CMK (cell line): Measurements from ENCODE around the gene CD163L1.
"Not testable (repeated sequence)": the region's sequence is repeated elsewhere in the genome, so short reads cannot be mapped to it uniquely, and the experiment has no call there.

Experiments used
- DNase-seq: peaks from one replicate; pipeline ENCODE4 v3.0.0-alpha.2; 2010; ENCODE audit warnings: low read depth

CD163L1 gene

DNA sequence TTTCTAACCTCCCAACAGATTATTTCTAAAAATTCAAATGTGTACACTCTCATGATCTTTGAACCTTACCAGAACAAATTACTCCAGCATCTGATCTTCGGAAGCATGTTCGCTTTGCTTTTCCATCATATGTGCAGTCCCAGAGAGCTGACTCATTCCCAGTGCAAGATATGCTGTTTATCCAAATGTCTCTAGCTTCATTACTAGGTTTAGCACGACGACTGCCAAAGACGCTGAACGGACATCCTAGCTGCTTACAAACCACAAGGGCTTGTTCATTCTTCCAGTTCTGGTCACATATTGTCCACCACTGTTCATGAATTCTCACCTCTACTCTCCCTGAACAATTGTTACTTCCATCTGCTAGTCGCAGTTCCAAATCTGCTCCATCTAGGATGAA lies 40.5 kb downstream of the CD163L1 start:
- no peak for DNase-seq

DNA sequence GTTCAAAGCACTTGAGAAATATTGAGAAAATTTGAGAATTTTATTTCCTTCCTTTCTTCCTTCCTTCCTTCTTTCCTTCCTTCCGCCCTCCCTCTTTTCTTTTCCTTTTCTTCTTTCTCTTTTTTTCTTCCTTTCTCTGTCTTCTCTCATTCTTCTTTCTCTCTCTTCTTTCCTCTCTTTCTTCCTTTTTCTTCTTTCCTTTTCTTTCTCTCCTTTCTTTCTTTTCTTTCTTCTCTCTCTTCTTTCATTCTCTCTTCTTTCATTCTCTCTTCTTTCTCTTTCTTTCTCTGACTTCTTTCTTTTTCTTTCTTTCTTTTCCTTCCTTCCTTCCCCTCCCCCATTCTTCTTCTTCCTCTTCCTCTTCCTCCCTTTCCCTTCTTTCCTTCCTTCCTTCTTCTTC lies 44.9 kb downstream of the CD163L1 start:
- no peak for DNase-seq

- no peak for DNase-seq
Observed at GRCh38 chr12:7396418-7396817, 47.5 kb downstream of the CD163L1 start.

GRCh38 chr12:7395950-7396349 lies 48.0 kb downstream of the CD163L1 start:
- DNase-seq, result no peak

- no peak for DNase-seq
Observed at GRCh38 chr12:7387289-7387688, 56.7 kb downstream of the CD163L1 start.

DNA sequence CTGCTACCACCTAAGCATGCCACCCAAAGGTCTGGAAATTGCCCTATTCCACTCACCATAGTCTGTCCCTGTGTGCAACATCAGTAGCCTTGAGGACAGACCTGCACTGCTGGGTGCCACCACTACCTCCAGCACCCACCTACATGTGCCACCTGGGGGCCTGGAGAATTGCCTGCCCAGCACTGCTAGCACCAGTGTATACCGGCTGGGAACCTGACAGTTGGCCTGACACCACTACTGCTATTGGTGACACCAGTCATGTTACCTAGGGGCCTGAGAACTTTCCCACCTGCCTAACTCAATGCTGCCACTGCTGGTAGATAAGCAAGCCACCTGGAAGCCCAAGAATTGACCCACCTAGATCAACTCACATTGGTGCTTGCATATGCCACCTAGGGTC lies 60.8 kb downstream of the CD163L1 start:
- no peak for DNase-seq

GRCh38 chr12:7376196-7376595 lies 67.8 kb downstream of the CD163L1 start:
- no peak for DNase-seq

DNA sequence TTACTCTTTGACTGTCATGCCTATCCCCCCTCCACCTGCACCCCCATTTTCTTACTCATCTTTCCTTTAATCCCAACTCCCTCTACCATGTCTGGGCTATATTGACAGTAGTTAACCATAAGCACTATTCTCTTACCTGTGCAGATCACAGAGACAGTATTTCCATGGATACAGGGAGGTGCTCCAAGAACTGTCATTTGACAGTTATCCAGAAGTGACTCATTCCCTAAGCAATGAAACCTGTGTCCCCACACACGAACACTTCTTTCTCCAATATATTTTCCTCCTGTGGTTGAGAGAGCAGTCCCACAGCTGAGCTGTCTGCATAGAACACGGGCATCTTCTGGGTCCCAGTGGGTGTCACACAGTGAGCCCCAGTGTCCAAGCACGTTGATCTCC lies 68.8 kb downstream of the CD163L1 start:
- DNase-seq, result no peak

GRCh38 chr12:7374423-7375144 lies 69.4 kb downstream of the CD163L1 start:
- DNase-seq, result no peak

GRCh38 chr12:7373226-7373625 lies 70.7 kb downstream of the CD163L1 start:
- no peak for DNase-seq

DNA sequence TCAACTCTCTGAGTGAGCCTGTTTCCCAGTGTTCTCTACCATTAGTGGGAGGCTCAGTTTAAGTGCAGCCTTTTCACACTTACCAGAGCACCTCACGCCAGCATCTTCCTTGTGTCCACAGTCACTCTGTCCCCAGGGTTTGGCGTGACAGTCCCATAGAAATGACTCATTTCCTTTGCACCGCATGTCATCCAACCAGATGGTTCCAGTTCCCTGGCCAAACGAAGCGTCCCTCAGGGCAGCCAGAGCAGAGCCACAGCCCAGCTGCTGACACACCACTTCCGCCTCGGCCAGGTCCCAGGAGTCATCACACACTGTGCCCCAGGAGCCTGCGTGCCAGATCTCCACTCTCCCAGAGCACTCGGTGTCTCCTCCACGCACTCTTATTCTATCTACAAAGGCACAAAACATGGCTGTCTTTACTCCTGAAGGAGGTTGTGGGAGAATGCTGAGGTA lies 74.7 kb downstream of the CD163L1 start:
- no peak for DNase-seq

GRCh38 chr12:7362734-7363133 lies 81.2 kb downstream of the CD163L1 start:
- no peak for DNase-seq

DNA sequence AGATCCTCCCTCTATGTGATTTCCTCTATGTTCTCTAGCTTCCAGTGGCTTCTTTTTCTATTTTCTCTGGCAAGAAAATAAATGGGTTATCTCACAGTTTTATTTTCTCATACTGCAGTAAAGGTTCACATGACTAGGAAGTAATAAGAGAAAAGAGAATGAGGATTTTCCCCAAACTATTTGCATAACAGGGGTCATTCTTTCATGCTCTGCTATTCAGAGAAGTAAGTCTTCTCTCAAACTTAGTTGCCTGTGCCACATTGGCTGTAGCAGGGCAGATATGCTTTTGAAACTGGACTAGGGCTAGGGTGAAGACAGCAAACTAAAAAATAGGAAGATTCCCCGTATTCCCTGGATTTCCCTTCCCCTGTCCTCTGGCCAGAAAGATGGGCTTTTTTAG lies 82.7 kb downstream of the CD163L1 start:
- DNase-seq, result no peak

DNA sequence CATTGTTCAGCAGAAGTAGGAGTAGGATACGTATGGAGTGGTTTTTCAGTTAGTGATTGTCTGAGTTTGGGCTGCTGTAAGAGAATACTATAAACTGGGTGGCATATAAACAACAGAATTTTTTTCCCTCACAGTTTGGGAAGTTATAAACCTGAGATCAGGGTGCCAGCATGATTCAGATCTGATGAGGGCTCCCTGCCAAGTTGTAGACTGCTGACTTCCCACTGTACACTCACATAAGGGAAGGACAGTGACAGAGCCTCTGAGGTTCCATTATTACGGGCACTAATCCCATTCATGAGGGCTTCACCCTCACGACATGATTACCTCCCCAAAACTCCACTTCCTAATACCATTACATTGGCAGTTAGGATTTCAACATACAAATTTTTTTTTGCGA lies 89.4 kb downstream of the CD163L1 start:
- DNase-seq, result no peak

DNA sequence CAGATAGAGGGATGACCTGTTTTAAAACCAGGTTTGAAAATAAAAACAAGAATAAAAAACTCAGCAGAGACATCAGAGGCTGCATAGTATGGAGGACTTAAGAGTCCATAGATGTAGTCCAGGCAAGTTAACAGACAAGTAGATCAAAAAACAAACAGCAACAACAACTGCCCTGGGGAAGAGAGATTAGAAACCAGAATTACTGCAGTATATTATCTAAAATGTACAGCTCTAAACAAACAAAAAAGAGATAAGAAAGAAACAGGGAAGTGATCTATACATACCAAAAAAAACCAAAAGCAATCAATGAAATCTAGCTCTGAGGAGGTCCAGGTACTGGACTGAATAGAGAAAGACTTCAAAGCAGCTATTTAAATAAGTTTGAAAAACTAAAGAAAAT lies 91.3 kb downstream of the CD163L1 start:
- DNase-seq, result peak; percentile 21

DNA sequence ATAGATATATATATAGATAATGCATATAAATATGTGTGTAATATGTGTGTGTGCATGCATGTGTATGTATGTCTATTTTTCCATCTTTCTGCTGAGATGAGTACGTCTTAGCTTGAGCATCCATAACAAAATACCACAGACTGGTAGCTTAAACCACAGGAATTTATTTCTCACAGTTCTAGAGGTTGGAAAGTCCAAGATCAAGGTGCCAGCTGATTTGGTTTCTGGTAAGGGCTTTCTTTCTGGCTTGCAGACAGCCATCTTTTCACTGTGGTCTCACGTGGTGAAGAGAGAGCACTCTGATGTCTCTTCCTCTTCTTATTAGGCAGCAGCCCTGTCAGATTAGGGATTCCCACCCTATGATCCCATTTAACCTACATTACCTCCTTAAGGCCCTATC lies 92.8 kb downstream of the CD163L1 start:
- no peak for DNase-seq

GRCh38 chr12:7349418-7349817 lies 94.5 kb downstream of the CD163L1 start:
- DNase-seq, result no peak

- no peak for DNase-seq
Observed at GRCh38 chr12:7346551-7347225, 97.3 kb downstream of the CD163L1 start.

- DNase-seq, result no peak
Observed at GRCh38 chr12:7344833-7345606, 98.9 kb downstream of the CD163L1 start.

GRCh38 chr12:7339675-7340074 lies 104.3 kb downstream of the CD163L1 start:
- DNase-seq, result no peak

- DNase-seq, result not testable (repeated sequence)
Observed at GRCh38 chr12:7337790-7338189, 106.2 kb downstream of the CD163L1 start.

- no peak for DNase-seq
Observed at GRCh38 chr12:7327918-7328317, 116.0 kb downstream of the CD163L1 start.

DNA sequence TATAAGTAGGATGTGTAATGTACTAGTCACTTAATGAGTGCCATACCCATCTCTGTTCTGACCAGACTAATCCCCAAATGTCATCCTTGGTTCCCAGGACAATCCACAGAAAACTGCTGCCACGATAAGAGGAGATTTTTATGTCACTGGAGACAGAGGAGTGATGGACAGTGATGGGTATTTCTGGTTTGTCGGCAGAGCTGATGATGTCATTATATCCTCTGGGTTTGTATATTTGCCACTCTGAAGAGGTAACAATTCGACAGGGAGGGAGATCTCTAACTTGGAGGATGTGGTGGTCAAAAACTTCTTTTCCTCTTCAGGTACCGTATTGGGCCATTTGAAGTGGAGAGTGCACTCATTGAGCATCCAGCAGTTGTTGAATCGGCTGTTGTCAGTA lies 119.8 kb downstream of the CD163L1 start:
- no peak for DNase-seq
